GM12891 (cell line): ENCODE measurements around the gene TIMELESS.

Experiments
- POLR2A ChIP-seq: IDR thresholded peaks from 2 replicates; pipeline ENCODE4 v1.6.1; 2011; ENCODE audit warnings: low read depth, low read length, control low read depth
- POLR2AphosphoS5 ChIP-seq: IDR thresholded peaks from 2 replicates; pipeline ENCODE4 v1.6.1; 2011; ENCODE audit warnings: low read depth, low read length, control low read depth
- POU2F2 ChIP-seq: IDR thresholded peaks from 2 replicates; pipeline ENCODE4 v1.6.1; 2011; ENCODE audit warnings: low read depth, mild to moderate bottlenecking, control low read depth, low read length, moderate library complexity
- SPI1 ChIP-seq: IDR thresholded peaks from 2 replicates; pipeline ENCODE4 v1.6.1; 2011; ENCODE audit warnings: low read depth, low read length, control low read depth
- TAF1 ChIP-seq: IDR thresholded peaks from 2 replicates; pipeline ENCODE4 v1.6.1; 2011; ENCODE audit warnings: low read depth, low read length, control low read depth

- TF ChIP-seq POLR2AphosphoS5 (no peak), POLR2A (no peak), SPI1 (no peak), TAF1 (no peak), POU2F2 (no peak)
Observed at GRCh38 chr12:56488041-56488955, 39.1 kb upstream of the TIMELESS start, which contains the start of gene GLS2.
